Esophagus muscularis mucosa (tissue), 4 donors: ENCODE measurements around the gene C1GALT1. TPM values are rescaled to one million over a fixed set of nuclear protein-coding genes. Genes with fewer than 3 reads are reported as not detected.

Experiments
- DNase-seq: peaks from one replicate; pipeline ENCODE4 v3.0.0-alpha.2; 2017; ENCODE audit errors: extremely low spot score
- H3K27ac ChIP-seq, 4 donors: fragments of 200-600 bp; sonication (generic); replicated peaks in 1 of 4; 1 replicate in 3 of 4; 2 replicates in 1 of 4; pipeline ENCODE4 v1.5.1; 2016 to 2019; ENCODE audit warnings: mild to moderate bottlenecking in 1 of 4
- H3K27me3 ChIP-seq, 4 donors: fragments of 200-600 bp; sonication (generic); one replicate each; pipeline versions ENCODE4 v1.5.1 to v1.6.0; 2016 to 2019
- H3K36me3 ChIP-seq, 4 donors: fragments of 200-600 bp; sonication (generic); one replicate each; pipeline ENCODE4 v1.5.1; 2016 to 2019
- H3K4me1 ChIP-seq, 4 donors: fragments of 200-600 bp; sonication (generic); one replicate each; pipeline ENCODE4 v1.5.1; 2016 to 2019
- H3K4me3 ChIP-seq, 4 donors: fragments of 200-600 bp; sonication (generic); 1 replicate in 2 of 4; 2 replicates in 2 of 4; pipeline ENCODE4 v1.5.1; 2016 to 2019; ENCODE audit warnings: mild to moderate bottlenecking in 4 of 4, moderate library complexity in 1 of 4
- H3K9me3 ChIP-seq, 4 donors: fragments of 200-600 bp; sonication (generic); 1 replicate in 3 of 4; 2 replicates in 1 of 4; pipeline ENCODE4 v1.5.1; 2016 to 2019
- EP300 ChIP-seq: sonication (generic); formaldehyde crosslinking; IDR thresholded peaks from one replicate; pipeline ENCODE4 v1.6.1; 2017; ENCODE audit warnings: antibody characterized with exemption
- POLR2A ChIP-seq: fragments of 450-650 bp; IDR thresholded peaks from one replicate; pipeline ENCODE4 v1.6.1; 2017; ENCODE audit warnings: antibody characterized with exemption, moderate library complexity, mild to moderate bottlenecking, low read depth
- POLR2AphosphoS5 ChIP-seq, 2 donors: sonication (generic); formaldehyde crosslinking; IDR thresholded peaks; one replicate each; pipeline ENCODE4 v1.6.1; 2017; ENCODE audit warnings: antibody characterized with exemption in 2 of 2
- WGBS: methylation state at CpG from one replicate; pipeline ENCODE4 v1.1.5; 2018; 5-methylcytosine and 5-hydroxymethylcytosine counted together
- intact Hi-C: fragments of 100-400 bp; cut with DNase I; formaldehyde crosslinking; loops from one replicate; pipeline ENCODE4 v1.15.1; 2023
- total RNA-seq, 4 donors: library from RNA; depleted of rRNA; stranded (reverse); fragments of >200 nt; gene quantifications; one replicate each; pipeline versions ENCODE4 v1.1.0 to v1.2.1, GENCODE V29; 2016
- TF ChIP-seq, protein P1 (sequence below), 3 experiments: fragments of 200-600 bp in 2 of 3; fragments of 450-650 bp in 1 of 3; sonication (generic) in 2 of 3; IDR thresholded peaks; one replicate each; pipeline ENCODE4 v1.5.1; 2017 to 2019; ENCODE audit warnings: antibody characterized with exemption in 3 of 3, mild to moderate bottlenecking in 2 of 3, moderate library complexity in 1 of 3

Gene C1GALT1
- total RNA-seq, 4 donors from 2014 or later = 6.7 to 13.8 (median 11.4) TPM

DNA sequence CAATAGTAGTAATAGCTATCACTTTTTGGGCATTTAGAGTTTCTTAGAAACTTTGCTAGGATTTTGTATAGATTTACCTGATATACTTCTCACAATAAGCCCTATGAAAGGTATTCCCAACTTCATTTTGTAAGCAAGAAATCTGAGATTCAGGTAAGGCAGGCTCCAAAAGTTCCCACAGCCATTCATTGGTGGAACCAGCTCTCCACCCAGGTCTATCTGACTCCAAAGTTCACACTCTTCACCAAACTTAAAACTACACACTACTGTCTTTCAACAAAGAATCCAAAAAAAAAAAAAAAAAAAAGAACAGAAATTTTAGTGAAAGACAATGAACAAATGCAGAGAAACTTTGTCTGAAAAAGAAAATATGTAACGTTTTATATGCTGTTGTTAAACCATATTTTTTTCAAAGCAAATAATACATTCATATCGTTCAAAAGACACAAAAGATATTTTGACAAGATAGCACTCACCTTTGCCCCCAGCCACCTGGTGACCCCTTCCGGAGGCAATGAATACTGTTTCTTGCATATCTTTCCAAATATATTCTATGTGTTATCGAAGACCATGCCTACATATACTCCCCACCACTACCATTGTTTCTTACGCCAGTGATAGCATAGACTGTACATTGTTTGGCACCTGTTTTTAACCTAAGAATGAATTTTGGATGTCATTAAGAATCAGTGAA is 108.2 kb downstream of the C1GALT1 start:
- intact Hi-C loops = no loop called here
- no peaks in the 10 kb centered on the region for H3K27me3 ChIP-seq

DNA sequence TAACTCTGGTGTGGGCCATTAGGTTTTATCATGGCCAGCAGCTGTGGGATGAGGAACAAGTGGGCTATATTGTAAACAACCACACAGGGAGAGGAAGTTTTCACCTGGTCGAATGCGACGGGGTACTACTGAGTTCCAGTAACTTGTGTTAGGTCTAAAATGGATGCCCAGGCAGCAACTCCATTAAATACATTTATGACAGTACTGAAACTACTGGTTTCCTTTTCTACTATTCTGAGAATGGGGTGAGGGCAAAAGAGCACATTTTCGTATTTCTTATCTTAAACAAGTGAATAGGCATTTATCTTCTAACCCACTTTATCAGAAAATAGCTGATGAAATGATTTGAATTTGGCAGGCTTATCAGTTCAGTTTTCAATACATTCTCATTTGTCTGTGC is 109.7 kb downstream of the C1GALT1 start:
- no peaks in the 10 kb centered on the region for H3K36me3 ChIP-seq
- H3K9me3 ChIP-seq = no peaks in the 10 kb centered on the region
- DNase-seq = no peak
- H3K27me3 ChIP-seq = no peaks in the 10 kb centered on the region
- H3K27ac ChIP-seq = no peak overlapping the region
- TF ChIP-seq, protein P1, sequence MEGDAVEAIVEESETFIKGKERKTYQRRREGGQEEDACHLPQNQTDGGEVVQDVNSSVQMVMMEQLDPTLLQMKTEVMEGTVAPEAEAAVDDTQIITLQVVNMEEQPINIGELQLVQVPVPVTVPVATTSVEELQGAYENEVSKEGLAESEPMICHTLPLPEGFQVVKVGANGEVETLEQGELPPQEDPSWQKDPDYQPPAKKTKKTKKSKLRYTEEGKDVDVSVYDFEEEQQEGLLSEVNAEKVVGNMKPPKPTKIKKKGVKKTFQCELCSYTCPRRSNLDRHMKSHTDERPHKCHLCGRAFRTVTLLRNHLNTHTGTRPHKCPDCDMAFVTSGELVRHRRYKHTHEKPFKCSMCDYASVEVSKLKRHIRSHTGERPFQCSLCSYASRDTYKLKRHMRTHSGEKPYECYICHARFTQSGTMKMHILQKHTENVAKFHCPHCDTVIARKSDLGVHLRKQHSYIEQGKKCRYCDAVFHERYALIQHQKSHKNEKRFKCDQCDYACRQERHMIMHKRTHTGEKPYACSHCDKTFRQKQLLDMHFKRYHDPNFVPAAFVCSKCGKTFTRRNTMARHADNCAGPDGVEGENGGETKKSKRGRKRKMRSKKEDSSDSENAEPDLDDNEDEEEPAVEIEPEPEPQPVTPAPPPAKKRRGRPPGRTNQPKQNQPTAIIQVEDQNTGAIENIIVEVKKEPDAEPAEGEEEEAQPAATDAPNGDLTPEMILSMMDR (IDR thresholded peaks at IDR 0.05) = no peak
- intact Hi-C loops = no loop called here
- H3K4me3 ChIP-seq = no peak overlapping the region
- WGBS = 85% methylated on average over 4 of the region's 4 CpGs
- no peaks in the 10 kb centered on the region for H3K4me1 ChIP-seq

More for the DNA sequence above, 108.2 kb downstream of the C1GALT1 start:
- WGBS = 88% methylated on average over 5 of the region's 5 CpGs
- no peak overlapping the region for H3K27ac ChIP-seq
- H3K4me3 ChIP-seq = no peak overlapping the region
- TF ChIP-seq POLR2A (no peak), POLR2AphosphoS5 (IDR thresholded peaks at IDR 0.05) (no peak), EP300 (no peak)
- TF ChIP-seq, protein P1 (IDR thresholded peaks at IDR 0.05) = no peak
- peaks cover 0 to 8% (median 0%) of the 10 kb centered on the region in 4 donors for H3K9me3 ChIP-seq
- no peak for DNase-seq
- H3K36me3 ChIP-seq = no peaks in the 10 kb centered on the region
- H3K4me1 ChIP-seq = no peaks in the 10 kb centered on the region

DNA sequence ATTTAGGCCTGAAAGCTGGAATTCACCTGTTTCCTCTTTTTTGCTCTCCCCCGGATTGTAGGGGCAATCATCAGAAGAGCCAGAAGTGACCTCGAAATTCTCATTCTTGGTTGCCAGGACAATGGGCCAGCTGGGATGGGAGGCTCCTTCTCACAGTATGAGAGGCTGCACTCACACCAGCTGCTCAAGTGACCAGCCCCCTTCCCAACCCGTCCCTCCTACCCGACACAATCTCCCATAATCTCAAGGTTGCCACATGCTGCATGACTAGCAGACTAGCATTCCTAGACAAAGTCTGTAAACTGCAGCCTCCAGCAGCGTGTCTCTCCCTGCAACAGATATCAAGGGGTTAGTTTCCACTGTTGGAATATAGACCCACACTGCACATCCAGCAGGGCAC is 110.3 kb downstream of the C1GALT1 start:
- TF ChIP-seq EP300 (no peak), POLR2A (no peak), POLR2AphosphoS5 (IDR thresholded peaks at IDR 0.05) (no peak)
- TF ChIP-seq, protein P1 (IDR thresholded peaks at IDR 0.05) = no peak
- no peaks in the 10 kb centered on the region for H3K27me3 ChIP-seq
- no peak overlapping the region for H3K27ac ChIP-seq
- H3K4me3 ChIP-seq = no peak overlapping the region
- no peaks in the 10 kb centered on the region for H3K36me3 ChIP-seq
- intact Hi-C loops = no loop called here
- WGBS = 68% methylated on average over 5 of the region's 5 CpGs
- DNase-seq = no peak
- H3K4me1 ChIP-seq = no peaks in the 10 kb centered on the region
- H3K9me3 ChIP-seq = no peaks in the 10 kb centered on the region

DNA sequence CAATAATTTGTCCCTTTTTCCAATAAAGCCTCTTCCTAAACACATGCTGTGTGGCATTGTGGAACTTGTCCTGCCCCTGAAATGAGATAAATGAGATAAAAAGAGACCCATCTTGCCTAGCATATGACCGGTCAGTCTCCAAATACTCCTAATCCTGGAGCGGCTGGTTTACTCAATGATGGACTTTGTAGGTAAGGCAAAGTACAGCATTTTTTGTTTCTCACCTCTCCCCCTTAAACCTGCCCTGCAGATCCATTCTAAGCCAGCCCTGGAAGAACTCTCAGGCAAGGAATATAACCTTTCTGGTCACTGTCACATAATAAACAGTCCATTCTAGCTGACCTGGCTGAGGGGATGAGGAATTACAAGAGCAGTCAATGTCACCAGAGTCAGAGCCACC is 110.7 kb downstream of the C1GALT1 start:
- 100% methylated on average over 2 of the region's 2 CpGs for WGBS
- TF ChIP-seq POLR2AphosphoS5 (IDR thresholded peaks at IDR 0.05) (no peak), POLR2A (no peak), EP300 (no peak)
- TF ChIP-seq, protein P1 (IDR thresholded peaks at IDR 0.05) = no peak
- no peaks in the 10 kb centered on the region for H3K36me3 ChIP-seq
- no peak overlapping the region for H3K27ac ChIP-seq
- H3K4me3 ChIP-seq = no peak overlapping the region
- no peaks in the 10 kb centered on the region for H3K9me3 ChIP-seq
- H3K4me1 ChIP-seq = no peaks in the 10 kb centered on the region
- intact Hi-C loops = no loop called here
- DNase-seq = no peak
- H3K27me3 ChIP-seq = no peaks in the 10 kb centered on the region

DNA sequence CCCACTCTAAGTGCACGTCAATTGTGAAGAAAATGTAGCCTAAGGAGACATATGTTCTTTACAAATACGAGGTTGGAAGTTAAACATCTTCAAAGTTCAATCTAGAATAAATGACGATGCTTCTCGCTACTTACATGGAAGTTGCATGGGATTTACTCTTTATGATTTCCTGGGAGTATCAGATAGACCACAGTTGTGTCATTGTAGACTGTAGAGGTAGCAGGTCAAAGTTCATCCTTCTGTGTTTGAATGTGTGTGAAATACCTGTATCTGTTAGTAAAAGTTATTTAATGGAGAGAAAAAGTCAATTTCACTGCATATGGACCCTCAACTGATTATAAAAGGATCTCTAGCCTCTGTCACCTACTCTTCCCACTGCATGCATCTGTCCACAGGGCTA is 112.6 kb downstream of the C1GALT1 start:
- H3K27ac ChIP-seq = no peak overlapping the region
- intact Hi-C loops = no loop called here
- TF ChIP-seq, protein P1 (IDR thresholded peaks at IDR 0.05) = no peak
- TF ChIP-seq POLR2AphosphoS5 (IDR thresholded peaks at IDR 0.05) = no peak
- no peak for TF ChIP-seq POLR2A
- TF ChIP-seq EP300 = no peak
- no peaks in the 10 kb centered on the region for H3K36me3 ChIP-seq
- no peak overlapping the region for H3K4me3 ChIP-seq
- H3K9me3 ChIP-seq = peaks cover 0 to 3% (median 0%) of the 10 kb centered on the region in 4 donors
- no peak for DNase-seq
- H3K27me3 ChIP-seq = no peaks in the 10 kb centered on the region
- 84% methylated on average over 4 of the region's 4 CpGs for WGBS
- H3K4me1 ChIP-seq = no peaks in the 10 kb centered on the region
